HFFc6 (cell line): ENCODE results near the gene MAP3K3. TPM values are rescaled to one million over a fixed set of nuclear protein-coding genes. Genes with fewer than 3 reads are reported as not detected.

Experiments used
- DNase-seq: peaks from one replicate; pipeline ENCODE4 v3.0.0-alpha.2; 2018
- H3K27ac Mint-ChIP-seq: 2 replicates; pipeline ENCODE4 v1.8.0; 2020; ENCODE audit warnings: mild to moderate bottlenecking, mixed read lengths
- H3K27me3 Mint-ChIP-seq: 2 replicates; pipeline ENCODE4 v1.8.0; 2021; ENCODE audit warnings: mild to moderate bottlenecking, moderate library complexity, mixed read lengths; ENCODE audit not compliant: insufficient read depth
- H3K36me3 Mint-ChIP-seq: 2 replicates; pipeline ENCODE4 v1.8.0; 2021; ENCODE audit warnings: low read depth, mixed read lengths
- H3K4me1 Mint-ChIP-seq: 2 replicates; pipeline ENCODE4 v1.8.0; 2020; ENCODE audit warnings: low read depth, mixed read lengths
- H3K4me3 Mint-ChIP-seq: 2 replicates; pipeline ENCODE4 v1.8.0; 2020; ENCODE audit warnings: mild to moderate bottlenecking, moderate library complexity, mixed read lengths
- H3K9me3 Mint-ChIP-seq: 2 replicates; pipeline ENCODE4 v1.8.0; 2020; ENCODE audit warnings: mild to moderate bottlenecking, mixed read lengths
- CTCF ChIP-seq: fragments of 200-600 bp; sonication (generic); IDR thresholded peaks from 2 replicates; pipeline ENCODE4 v1.5.0; 2021; ENCODE audit warnings: antibody characterized with exemption, mild to moderate bottlenecking
- total RNA-seq, 6 experiments: library from RNA; stranded (reverse); fragmentation: NEBNext Ultra II Directional; extraction: Animal tissue kit (Norgen Biotek cat#: 25700); gene quantifications; 2 replicates in 1 of 6; 3 replicates in 5 of 6; pipeline ENCODE4 v1.2.3, GENCODE V29; 2021

MAP3K3 gene
- total RNA-seq, 6 experiments from 2014 or later, result 24.2 to 31.5 (median 27.2) TPM

GRCh38 chr17:63659850-63660249 is 37.6 kb downstream of the MAP3K3 start:
- no peak overlapping the region for H3K4me3 Mint-ChIP-seq
- H3K9me3 Mint-ChIP-seq, result no peaks in the 10 kb centered on the region
- no peak for DNase-seq
- no peaks in the 10 kb centered on the region for H3K4me1 Mint-ChIP-seq
- H3K27ac Mint-ChIP-seq, result no peak overlapping the region
- TF ChIP-seq CTCF, result no peak
- peaks cover 3% of the 10 kb centered on the region; the same call in 1 of the 2 replicates for H3K27me3 Mint-ChIP-seq
- peaks cover 12% of the 10 kb centered on the region for H3K36me3 Mint-ChIP-seq

GRCh38 chr17:63665527-63666214 is 43.5 kb downstream of the MAP3K3 start:
- Mint-ChIP-seq H3K36me3 (peaks cover 12% of the 10 kb centered on the region), H3K4me3 (no peak overlapping the region), H3K4me1 (no peaks in the 10 kb centered on the region), H3K9me3 (no peaks in the 10 kb centered on the region), H3K27me3 (no peaks in the 10 kb centered on the region), H3K27ac (no peak overlapping the region)
- DNase-seq, result no peak
- TF ChIP-seq CTCF, result no peak

- Mint-ChIP-seq H3K9me3 (no peaks in the 10 kb centered on the region), H3K4me1 (peaks cover 23% of the 10 kb centered on the region), H3K27me3 (peaks cover 2% of the 10 kb centered on the region; the same call in 1 of the 2 replicates), H3K27ac (no peak overlapping the region), H3K4me3 (no peak overlapping the region), H3K36me3 (peaks cover 10% of the 10 kb centered on the region; the same call in 1 of the 2 replicates)
- no peak for TF ChIP-seq CTCF
- DNase-seq, result no peak
Observed at GRCh38 chr17:63672856-63673255, 50.6 kb downstream of the MAP3K3 start.

- Mint-ChIP-seq H3K4me1 (peaks cover 23% of the 10 kb centered on the region), H3K27ac (no peak overlapping the region), H3K27me3 (peaks cover 2% of the 10 kb centered on the region; the same call in 1 of the 2 replicates), H3K9me3 (no peaks in the 10 kb centered on the region), H3K36me3 (peaks cover 5% of the 10 kb centered on the region; the same call in 1 of the 2 replicates), H3K4me3 (no peak overlapping the region)
- DNase-seq, result no peak
- no peak for TF ChIP-seq CTCF
Observed at GRCh38 chr17:63675231-63675606, 53.0 kb downstream of the MAP3K3 start.

- peak; percentile 78 for DNase-seq
- Mint-ChIP-seq H3K4me3 (peak overlapping the region; percentile 61; the same call in 1 of the 2 replicates), H3K36me3 (peaks cover 5% of the 10 kb centered on the region; the same call in 1 of the 2 replicates), H3K27me3 (peaks cover 2% of the 10 kb centered on the region; the same call in 1 of the 2 replicates), H3K9me3 (no peaks in the 10 kb centered on the region), H3K4me1 (peaks cover 23% of the 10 kb centered on the region), H3K27ac (peak overlapping the region; percentile 39)
- no peak for TF ChIP-seq CTCF
Observed at GRCh38 chr17:63675607-63676546, 53.7 kb downstream of the MAP3K3 start.
